ENCODE data around the gene ANGEL2. TPM values are rescaled to one million over a fixed set of nuclear protein-coding genes. Genes with fewer than 3 reads are reported as not detected.
A peak's percentile ranks its signal among the peaks of the same experiment; 100 is the strongest.

ANGEL2 gene
- total RNA-seq, 2 experiments from 2014 or later: 45.0 to 46.2 TPM

DNA sequence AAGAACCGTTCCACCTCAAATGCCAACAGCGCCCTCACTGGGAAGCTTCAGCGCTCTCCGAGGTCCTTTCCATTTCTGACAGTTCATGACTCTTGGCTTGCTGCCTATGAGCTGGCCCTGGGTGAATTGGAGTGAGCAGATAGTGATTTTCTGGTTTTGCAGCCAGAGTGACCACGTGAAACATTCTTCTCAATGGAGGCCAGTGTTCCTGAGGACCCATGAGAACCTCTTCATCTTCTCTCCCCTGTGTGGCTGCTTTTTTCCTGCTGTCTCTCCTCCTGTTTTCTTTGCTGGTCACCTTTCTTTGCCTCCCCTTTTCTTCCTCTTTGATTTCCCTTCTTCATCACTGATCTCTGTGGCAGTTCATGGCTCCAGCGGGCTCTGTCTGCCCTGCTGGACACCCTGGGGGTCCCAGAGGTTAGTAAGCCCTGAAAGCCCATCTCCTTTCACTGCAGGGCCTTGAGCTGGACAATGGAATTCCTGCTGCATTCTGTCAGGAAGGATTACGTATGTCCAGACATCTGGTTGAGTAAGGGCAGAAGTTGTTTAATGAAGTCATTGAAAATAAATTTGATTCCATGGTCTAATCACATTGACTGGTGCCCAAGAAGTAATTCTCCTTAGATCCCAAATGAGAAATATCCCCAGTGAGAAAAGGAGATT lies 35.4 kb downstream of the ANGEL2 start:
- DNase-seq: peak; percentile 15
- no peaks in the 10 kb centered on the region for H3K36me3 Mint-ChIP-seq (ENCODE audit: low read depth)
- H3K27ac Mint-ChIP-seq: no peak overlapping the region
- peaks cover 62% of the 10 kb centered on the region for H3K4me1 Mint-ChIP-seq
- no peaks in the 10 kb centered on the region for H3K9me3 Mint-ChIP-seq
- H3K4me3 Mint-ChIP-seq: no peak overlapping the region
- ChIA-PET POLR2A (interaction anchor here (0.9 to 1.1 kb wide), 2 partner anchors 8 to 12 kb away, joined by 3 read pairs; no protein-coding TSS in a partner anchor), CTCF (interaction anchor here (1.5 kb wide), 1 partner anchor 15 kb away, joined by 3 read pairs; no protein-coding TSS in a partner anchor)
- no peaks in the 10 kb centered on the region for H3K27me3 Mint-ChIP-seq

DNA sequence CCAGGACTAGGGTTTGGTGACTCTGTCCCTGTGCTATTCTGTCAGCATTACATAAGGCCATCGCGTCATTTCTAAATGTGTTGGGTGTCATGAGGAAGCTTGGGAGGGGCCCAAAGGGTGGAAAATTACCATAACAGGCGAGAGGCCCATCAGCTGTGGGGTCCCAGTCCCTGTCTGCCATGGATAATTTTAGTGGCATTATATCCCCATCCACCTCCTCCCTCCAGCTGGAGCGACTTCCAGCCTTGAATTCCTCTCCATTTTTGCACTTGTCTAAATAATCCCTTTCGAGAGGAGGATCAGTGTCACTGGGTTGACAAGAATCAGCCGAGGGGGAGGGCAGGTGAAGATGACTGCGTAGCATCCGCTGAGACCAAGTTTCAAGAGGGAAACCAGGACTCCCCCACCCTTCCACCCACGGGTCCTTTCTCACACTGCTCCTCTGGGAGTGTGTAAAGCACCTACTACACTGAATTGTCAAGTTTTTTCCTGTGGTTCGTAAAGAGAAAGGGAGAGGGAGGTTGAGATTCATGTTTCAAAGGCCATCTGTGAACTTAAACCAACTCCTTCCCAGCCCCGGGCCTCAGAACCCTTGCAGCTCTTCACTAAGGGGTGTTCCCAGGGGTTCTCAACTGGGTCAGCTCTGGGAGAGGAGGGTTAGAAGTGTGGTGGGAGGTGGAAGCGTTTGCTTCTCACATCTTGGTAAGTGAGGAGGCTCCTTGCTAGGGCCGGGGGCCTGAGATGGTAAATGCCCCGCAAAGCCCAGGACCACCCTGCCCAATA lies 36.1 kb downstream of the ANGEL2 start:
- CTCF ChIA-PET: interaction anchor here (0.9 to 1.5 kb wide), 2 partner anchors 14 to 230 kb away, joined by 3 read pairs; no protein-coding TSS in a partner anchor
- peak; percentile 33 for DNase-seq
- Mint-ChIP-seq H3K9me3 (no peaks in the 10 kb centered on the region), H3K36me3 (ENCODE audit: low read depth) (no peaks in the 10 kb centered on the region), H3K27me3 (no peaks in the 10 kb centered on the region), H3K4me3 (no peak overlapping the region), H3K4me1 (peaks cover 62% of the 10 kb centered on the region), H3K27ac (peak overlapping the region; percentile 4)
- POLR2A ChIA-PET: interaction anchor here (1.4 kb wide), 1 partner anchor 188 kb away, joined by 4 read pairs; the partner anchor contains the start of genes NSL1 and TATDN3

DNA sequence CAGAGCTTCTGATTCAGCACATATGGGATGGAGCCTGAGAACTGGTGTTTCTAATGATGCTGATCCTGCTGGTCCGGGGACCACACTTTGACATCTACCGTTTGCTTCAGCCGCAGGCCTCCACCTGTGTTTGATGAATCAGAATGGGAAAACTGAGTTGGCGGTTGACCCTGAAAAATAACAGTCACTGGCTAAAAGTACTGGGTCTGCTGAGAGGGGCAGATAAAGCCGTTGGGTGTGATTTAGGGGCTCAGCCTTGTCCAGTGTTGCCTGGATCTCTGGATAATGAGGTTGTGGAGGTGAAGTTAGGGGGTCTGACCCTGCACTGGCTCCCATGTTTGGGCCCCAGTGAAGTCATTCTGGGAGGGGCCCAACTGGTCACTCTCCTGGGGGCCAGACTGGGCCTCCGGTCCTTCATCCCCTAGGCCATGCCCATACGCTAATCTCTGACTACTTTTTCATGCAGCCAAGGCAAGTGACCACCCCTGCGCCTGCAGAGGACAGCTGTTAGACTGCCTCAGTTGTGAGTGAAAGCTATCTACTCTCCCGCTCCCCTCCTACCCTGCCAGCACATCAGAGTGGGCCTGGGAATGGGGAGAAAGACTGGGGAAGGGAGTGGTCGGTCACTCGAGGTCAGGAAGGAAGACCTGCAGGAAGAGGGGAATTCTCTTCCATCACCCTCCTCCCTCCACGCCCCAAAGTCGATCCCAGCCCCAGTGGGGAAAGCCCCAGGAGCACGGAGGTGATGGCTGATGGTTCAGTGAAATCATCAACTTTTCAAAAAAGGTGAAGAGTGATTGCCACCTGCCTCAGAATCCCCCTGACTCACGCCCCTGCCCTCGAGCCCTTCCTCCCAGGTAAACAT lies 37.7 kb downstream of the ANGEL2 start:
- Mint-ChIP-seq H3K36me3 (ENCODE audit: low read depth) (no peaks in the 10 kb centered on the region), H3K27ac (peak overlapping the region; percentile 48), H3K4me1 (peaks cover 56% of the 10 kb centered on the region), H3K9me3 (no peaks in the 10 kb centered on the region), H3K4me3 (no peak overlapping the region), H3K27me3 (no peaks in the 10 kb centered on the region)
- peak; percentile 42 for DNase-seq
- POLR2A ChIA-PET: interaction anchor here (0.5 to 1.4 kb wide), 3 partner anchors 25 to 582 kb away, joined by 3 to 4 read pairs (median 3); partner anchors contain the start of genes NSL1 and TATDN3
- CTCF ChIA-PET: interaction anchor here (1.0 kb wide), 1 partner anchor 10 kb away, joined by 4 read pairs; no protein-coding TSS in a partner anchor

DNA sequence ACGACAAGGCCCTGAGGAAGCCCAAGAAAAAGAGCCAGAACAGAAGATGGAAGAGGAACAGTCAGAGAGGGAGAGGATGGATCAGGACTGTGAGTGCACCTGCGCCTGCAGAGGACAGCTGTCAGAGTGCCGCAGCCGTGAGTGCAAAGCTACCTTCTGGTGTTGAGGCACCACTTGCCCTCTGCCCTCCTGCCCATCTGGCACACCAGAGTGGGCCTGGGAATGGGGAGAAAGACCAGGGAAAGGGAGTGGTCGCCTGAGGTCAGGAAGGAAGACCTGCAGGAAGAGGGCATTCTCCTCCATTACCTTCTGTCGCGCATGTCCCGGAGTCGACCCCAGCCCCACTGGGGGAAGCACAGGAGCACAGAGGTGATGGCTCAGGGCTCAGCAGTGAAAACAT lies 39.1 kb downstream of the ANGEL2 start:
- H3K36me3 Mint-ChIP-seq (ENCODE audit: low read depth): no peaks in the 10 kb centered on the region
- ChIA-PET CTCF (no interaction called here), POLR2A (interaction anchor here (0.7 to 1.1 kb wide), 2 partner anchors 39 to 106 kb away, joined by 3 read pairs; partner anchors contain the start of gene ANGEL2)
- H3K27me3 Mint-ChIP-seq: peaks cover 5% of the 10 kb centered on the region
- H3K27ac Mint-ChIP-seq: no peak overlapping the region
- no peak overlapping the region for H3K4me3 Mint-ChIP-seq
- DNase-seq: peak; percentile 15
- H3K9me3 Mint-ChIP-seq: no peaks in the 10 kb centered on the region
- peaks cover 48% of the 10 kb centered on the region for H3K4me1 Mint-ChIP-seq

DNA sequence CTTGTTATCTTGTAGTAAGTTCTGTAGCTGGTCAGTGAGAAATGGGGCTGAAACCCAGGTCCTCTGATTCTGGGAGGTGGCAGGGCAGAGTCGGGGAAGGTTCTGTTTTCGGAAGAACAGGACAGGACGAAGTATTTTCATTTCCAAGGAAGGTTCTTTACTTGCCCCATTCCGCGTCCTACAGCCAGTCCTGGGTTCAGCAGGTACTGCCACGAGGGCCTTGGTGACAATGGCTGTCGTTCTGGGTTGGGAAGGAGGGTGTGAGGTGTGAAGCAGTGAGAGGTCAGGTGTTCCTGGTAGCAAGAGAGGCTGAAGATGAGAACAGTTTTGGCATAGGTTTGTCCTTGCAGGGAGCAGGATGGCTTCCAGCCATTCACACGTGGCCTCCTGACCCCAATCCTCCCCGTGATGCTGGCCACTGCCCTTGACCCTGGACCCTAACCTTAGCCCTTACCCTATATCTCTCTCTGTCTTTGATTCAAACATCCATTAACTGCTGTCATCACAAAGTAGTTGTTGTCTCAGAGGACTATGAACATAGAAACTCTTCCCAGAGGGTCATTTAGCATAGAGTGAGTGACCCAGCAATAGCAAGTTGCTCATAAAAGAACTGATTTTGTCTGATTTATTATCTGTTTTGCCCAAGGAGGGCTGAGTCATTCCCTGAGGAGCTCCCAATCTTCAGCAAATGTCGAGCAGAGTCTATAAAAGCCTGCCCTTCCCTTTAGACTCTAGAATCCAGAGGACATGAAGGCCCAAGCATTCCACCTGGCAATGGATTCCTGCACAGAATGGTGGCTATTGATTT lies 40.4 kb downstream of the ANGEL2 start:
- H3K36me3 Mint-ChIP-seq (ENCODE audit: low read depth): no peaks in the 10 kb centered on the region
- no peak overlapping the region for H3K4me3 Mint-ChIP-seq
- peaks cover 7% of the 10 kb centered on the region for H3K27me3 Mint-ChIP-seq
- H3K4me1 Mint-ChIP-seq: peaks cover 42% of the 10 kb centered on the region
- CTCF ChIA-PET: no interaction called here
- DNase-seq: peak; percentile 3
- POLR2A ChIA-PET: no interaction called here
- no peaks in the 10 kb centered on the region for H3K9me3 Mint-ChIP-seq
- no peak overlapping the region for H3K27ac Mint-ChIP-seq

DNA sequence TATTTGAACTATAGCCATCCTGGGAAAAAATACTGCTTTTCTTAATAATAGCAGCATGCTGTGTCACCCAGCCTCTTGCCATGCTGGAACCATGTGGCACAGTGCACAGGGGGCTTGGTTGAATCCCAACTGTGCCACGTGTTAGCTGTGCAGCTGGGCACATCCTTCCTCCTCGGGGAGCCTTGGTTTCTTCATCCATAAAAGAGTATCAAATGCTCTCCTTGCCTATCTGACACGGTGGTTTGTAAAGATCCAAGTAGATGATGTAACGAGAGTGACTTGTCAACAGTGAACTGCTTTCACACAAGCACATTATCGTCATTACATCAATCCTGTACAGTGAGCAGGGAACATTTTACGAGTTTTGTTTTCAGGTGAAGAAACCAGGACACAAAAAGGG lies 41.0 kb downstream of the ANGEL2 start:
- H3K9me3 Mint-ChIP-seq: no peaks in the 10 kb centered on the region
- ChIA-PET POLR2A (no interaction called here), CTCF (no interaction called here)
- H3K27ac Mint-ChIP-seq: no peak overlapping the region
- no peak overlapping the region for H3K4me3 Mint-ChIP-seq
- H3K36me3 Mint-ChIP-seq (ENCODE audit: low read depth): no peaks in the 10 kb centered on the region
- H3K4me1 Mint-ChIP-seq: peaks cover 36% of the 10 kb centered on the region
- H3K27me3 Mint-ChIP-seq: peaks cover 13% of the 10 kb centered on the region
- no peak for DNase-seq

DNA sequence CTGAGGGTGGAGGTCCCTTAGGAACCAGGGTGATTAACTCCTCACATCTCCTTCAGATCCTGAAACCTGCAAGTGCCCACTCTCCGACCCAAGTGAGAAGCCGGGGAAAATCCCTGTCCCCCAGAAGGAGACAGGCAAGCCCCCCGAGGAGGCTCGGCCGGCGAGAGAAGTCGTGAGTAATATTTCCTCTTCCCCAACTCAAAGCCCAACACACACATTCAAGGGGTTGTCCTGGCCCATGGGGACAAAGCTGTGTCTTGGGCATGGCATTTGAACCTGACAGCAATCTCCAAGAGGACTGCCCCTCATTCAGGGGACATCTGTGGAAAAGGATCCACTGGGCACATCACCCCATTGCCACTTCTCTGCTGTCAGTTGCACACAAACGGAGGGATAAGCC lies 41.8 kb downstream of the ANGEL2 start:
- H3K36me3 Mint-ChIP-seq (ENCODE audit: low read depth): no peaks in the 10 kb centered on the region
- POLR2A ChIA-PET: no interaction called here
- no peaks in the 10 kb centered on the region for H3K9me3 Mint-ChIP-seq
- H3K4me1 Mint-ChIP-seq: peaks cover 27% of the 10 kb centered on the region
- DNase-seq: no peak
- CTCF ChIA-PET: no interaction called here
- no peak overlapping the region for H3K27ac Mint-ChIP-seq
- no peak overlapping the region for H3K4me3 Mint-ChIP-seq
- H3K27me3 Mint-ChIP-seq: peaks cover 15% of the 10 kb centered on the region

DNA sequence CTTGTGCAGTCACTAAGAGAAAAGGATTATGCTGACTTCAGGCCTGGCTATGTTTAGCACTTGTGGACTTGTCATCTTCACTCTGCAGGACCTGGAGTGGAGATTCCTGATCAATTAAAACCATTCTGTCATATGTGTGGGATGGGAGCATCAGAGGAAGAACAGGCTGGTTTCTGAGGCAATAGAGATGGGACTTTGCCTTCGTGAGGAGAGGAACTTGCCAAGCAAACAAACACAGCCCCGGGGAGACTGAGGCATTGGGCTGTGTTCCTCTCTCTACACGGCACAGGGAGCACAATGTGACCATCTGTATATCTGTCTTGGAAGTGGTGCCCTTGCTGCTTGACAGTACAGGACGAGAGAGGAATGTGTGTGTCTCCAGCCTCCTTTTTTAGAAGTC lies 42.2 kb downstream of the ANGEL2 start:
- CTCF ChIA-PET: no interaction called here
- Mint-ChIP-seq H3K27me3 (peaks cover 15% of the 10 kb centered on the region), H3K36me3 (ENCODE audit: low read depth) (no peaks in the 10 kb centered on the region), H3K9me3 (no peaks in the 10 kb centered on the region), H3K27ac (no peak overlapping the region), H3K4me3 (no peak overlapping the region), H3K4me1 (peaks cover 23% of the 10 kb centered on the region)
- POLR2A ChIA-PET: no interaction called here
- no peak for DNase-seq

DNA sequence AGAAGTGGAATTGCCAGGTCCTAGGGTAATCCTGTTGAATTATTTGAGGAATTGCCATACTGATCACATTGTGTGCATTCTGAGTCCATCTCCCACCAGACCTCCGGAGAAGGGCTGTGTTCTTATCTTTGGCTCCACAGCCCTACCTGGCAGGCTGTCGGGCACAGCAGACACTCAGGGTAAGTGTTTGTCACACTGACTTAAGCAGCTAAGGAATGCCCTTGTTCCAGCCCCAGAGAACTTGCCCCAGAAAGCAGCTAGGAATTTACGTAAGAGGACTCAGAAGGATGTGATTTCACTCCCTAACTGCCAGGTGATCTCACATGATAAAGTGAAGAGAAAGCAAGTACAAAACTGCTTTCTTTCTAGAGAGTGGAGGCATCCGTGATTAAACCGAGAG lies 44.4 kb downstream of the ANGEL2 start:
- Mint-ChIP-seq H3K36me3 (ENCODE audit: low read depth) (no peaks in the 10 kb centered on the region), H3K27me3 (peaks cover 30% of the 10 kb centered on the region), H3K4me1 (peaks cover 8% of the 10 kb centered on the region), H3K4me3 (no peak overlapping the region), H3K9me3 (no peaks in the 10 kb centered on the region), H3K27ac (no peak overlapping the region)
- CTCF ChIA-PET: no interaction called here
- DNase-seq: no peak
- POLR2A ChIA-PET: no interaction called here

DNA sequence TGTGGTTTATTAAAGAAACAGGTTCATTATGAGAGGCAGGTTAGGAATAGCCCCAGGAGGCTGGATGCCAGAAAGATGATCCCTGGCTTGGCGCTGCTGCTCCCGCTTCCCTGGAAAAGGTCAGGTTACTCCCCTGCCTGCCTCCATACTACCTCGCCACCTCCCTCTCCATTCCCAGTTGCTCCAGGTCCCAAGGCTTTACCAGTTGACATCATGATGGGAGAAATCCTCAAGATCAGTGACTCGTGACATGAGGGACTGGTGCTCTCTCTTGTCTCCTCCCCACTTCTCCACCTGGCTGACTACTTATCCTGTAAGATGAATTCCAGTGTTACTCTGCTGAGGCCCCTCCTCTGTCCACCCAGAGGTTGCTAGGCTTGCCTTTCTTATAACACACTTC lies 45.6 kb downstream of the ANGEL2 start:
- no peak overlapping the region for H3K27ac Mint-ChIP-seq
- H3K27me3 Mint-ChIP-seq: peaks cover 38% of the 10 kb centered on the region
- H3K4me3 Mint-ChIP-seq: no peak overlapping the region
- no peaks in the 10 kb centered on the region for H3K9me3 Mint-ChIP-seq
- DNase-seq: no peak
- POLR2A ChIA-PET: no interaction called here
- H3K4me1 Mint-ChIP-seq: peaks cover 4% of the 10 kb centered on the region
- H3K36me3 Mint-ChIP-seq (ENCODE audit: low read depth): no peaks in the 10 kb centered on the region
- CTCF ChIA-PET: no interaction called here

DNA sequence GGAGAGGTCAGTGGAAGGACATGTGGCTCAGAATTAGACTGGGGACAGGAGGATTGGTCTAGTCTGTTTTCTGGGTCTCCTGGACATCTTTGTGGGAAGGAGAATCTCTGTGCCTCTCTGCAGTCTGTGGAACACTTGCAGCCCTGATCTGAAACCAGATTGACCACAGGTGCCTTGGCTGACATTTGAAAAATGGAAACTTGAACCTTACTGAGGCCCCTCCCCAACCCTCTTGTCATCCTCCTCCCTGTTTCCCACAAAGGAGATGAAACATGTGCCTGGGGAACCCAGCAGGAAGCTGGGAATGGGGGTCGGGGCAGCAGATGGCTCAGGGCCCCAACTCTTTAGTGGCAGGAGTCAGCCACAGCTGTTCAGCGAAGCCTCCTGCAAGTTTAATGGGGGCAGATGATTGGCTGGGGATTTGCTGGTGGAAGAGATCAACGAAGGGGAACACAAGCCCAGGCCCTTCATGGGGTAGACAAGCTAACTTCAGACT lies 47.3 kb downstream of the ANGEL2 start:
- DNase-seq: no peak
- Mint-ChIP-seq H3K27ac (no peak overlapping the region), H3K36me3 (ENCODE audit: low read depth) (no peaks in the 10 kb centered on the region), H3K4me3 (no peak overlapping the region), H3K27me3 (peaks cover 48% of the 10 kb centered on the region), H3K4me1 (peaks cover 4% of the 10 kb centered on the region), H3K9me3 (no peaks in the 10 kb centered on the region)
- POLR2A ChIA-PET: no interaction called here
- CTCF ChIA-PET: interaction anchor here (1.2 to 2.7 kb wide), 4 partner anchors 9 to 26 kb away, joined by 3 to 7 read pairs (median 6); no protein-coding TSS in a partner anchor

DNA sequence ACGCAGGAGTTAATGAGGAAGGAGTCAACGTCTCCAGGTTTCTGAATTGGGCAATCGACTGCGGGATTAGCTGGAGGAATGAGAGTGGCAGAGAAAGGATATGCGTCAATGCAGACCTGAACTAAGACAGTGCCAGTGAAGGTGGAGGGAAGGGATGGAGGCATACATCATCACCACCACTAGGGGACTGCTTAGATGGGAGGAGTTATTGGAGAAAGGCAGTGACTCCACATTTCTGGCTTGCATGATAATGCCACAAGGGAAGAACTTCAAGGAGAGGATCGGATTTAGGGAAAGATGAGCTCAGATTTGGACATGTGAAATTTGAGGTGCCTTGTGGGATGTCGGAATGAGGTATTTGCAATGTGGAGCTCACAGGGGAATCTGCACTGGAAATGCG lies 47.9 kb downstream of the ANGEL2 start:
- H3K27me3 Mint-ChIP-seq: peaks cover 48% of the 10 kb centered on the region
- ChIA-PET POLR2A (no interaction called here), CTCF (interaction anchor here (1.2 to 2.7 kb wide), 4 partner anchors 10 to 27 kb away, joined by 3 to 7 read pairs (median 6); no protein-coding TSS in a partner anchor)
- H3K4me1 Mint-ChIP-seq: peaks cover 4% of the 10 kb centered on the region
- H3K27ac Mint-ChIP-seq: no peak overlapping the region
- no peaks in the 10 kb centered on the region for H3K9me3 Mint-ChIP-seq
- DNase-seq: no peak
- H3K4me3 Mint-ChIP-seq: no peak overlapping the region
- H3K36me3 Mint-ChIP-seq (ENCODE audit: low read depth): no peaks in the 10 kb centered on the region
